PC-9 (cell line): ENCODE measurements around the gene BCKDHB. TPM values are rescaled to one million over a fixed set of nuclear protein-coding genes. Genes with fewer than 3 reads are reported as not detected.

ENCODE experiments used
- BruUV-seq: library from RNA; stranded (reverse); fragments of 400-500 nt; replicated peaks from 2 replicates; lab custom pipeline; 2021; lab: Mats Ljungman, UMichigan
- CTCF ChIA-PET: fragments of 300-600 bp; sonication (Branson Sonifier 250); formaldehyde crosslinking; loops from one replicate; lab custom pipeline; 2022; ENCODE audit warnings: antibody characterized with exemption; lab: Charles Lee
- POLR2A ChIA-PET: fragments of 300-600 bp; sonication (Branson Sonifier 250); formaldehyde crosslinking; loops from one replicate; lab custom pipeline; 2022; ENCODE audit warnings: antibody characterized with exemption; ENCODE audit not compliant: unreplicated experiment; lab: Charles Lee
- DNase-seq, 2 experiments: peaks; one replicate each; pipeline versions ENCODE4 v3.0.0 to v3.0.0-alpha.2; 2015 to 2022; ENCODE audit warnings: mixed read lengths in 1 of 2
- H2AFZ ChIP-seq: fragments of 200-600 bp; sonication (generic); 2 replicates; pipeline ENCODE4 v1.8.1; 2017; ENCODE audit warnings: antibody characterized with exemption
- H3F3A ChIP-seq: fragments of 200-600 bp; sonication (generic); 2 replicates; pipeline ENCODE4 v1.8.1; 2017; ENCODE audit warnings: antibody characterized with exemption, mild to moderate bottlenecking, low read depth; ENCODE audit not compliant: insufficient read depth
- H3K27ac ChIP-seq: fragments of 200-600 bp; sonication (generic); 2 replicates; pipeline ENCODE4 v1.6.1; 2016; ENCODE audit warnings: mixed run types
- H3K27me3 ChIP-seq: fragments of 200-600 bp; sonication (generic); 2 replicates; pipeline ENCODE4 v1.6.1; 2016; ENCODE audit warnings: low read depth, mixed run types; ENCODE audit not compliant: insufficient read depth
- H3K36me3 ChIP-seq: fragments of 200-600 bp; sonication (generic); 2 replicates; pipeline ENCODE4 v1.6.1; 2016; ENCODE audit warnings: low read depth, mixed run types
- H3K4me1 ChIP-seq: fragments of 200-600 bp; sonication (generic); replicated peaks from 2 replicates; pipeline ENCODE4 v1.6.1; 2016; ENCODE audit warnings: mixed run types; ENCODE audit not compliant: insufficient read depth
- H3K4me2 ChIP-seq: fragments of 200-600 bp; sonication (generic); 2 replicates; pipeline ENCODE4 v1.6.1; 2017; ENCODE audit warnings: mixed run types
- H3K4me3 ChIP-seq: fragments of 200-600 bp; sonication (generic); 2 replicates; pipeline ENCODE4 v1.6.1; 2016; ENCODE audit warnings: mixed run types
- H3K79me2 ChIP-seq: fragments of 200-600 bp; sonication (generic); 2 replicates; pipeline ENCODE4 v1.6.1; 2017; ENCODE audit warnings: low read depth, mixed run types
- H3K9me2 ChIP-seq: fragments of 200-600 bp; sonication (generic); 2 replicates; pipeline ENCODE4 v1.8.1; 2017; ENCODE audit warnings: mild to moderate bottlenecking; ENCODE audit not compliant: insufficient read depth
- H3K9me3 ChIP-seq: fragments of 200-600 bp; sonication (generic); 2 replicates; pipeline ENCODE4 v1.8.1; 2016; ENCODE audit warnings: low read depth; ENCODE audit not compliant: insufficient read depth
- H4K20me1 ChIP-seq: fragments of 200-600 bp; sonication (generic); 2 replicates; pipeline ENCODE4 v1.8.1; 2017; ENCODE audit not compliant: insufficient read depth
- EZH2 ChIP-seq: fragments of 200-600 bp; sonication (generic); IDR thresholded peaks from 2 replicates; pipeline ENCODE4 v1.8.0; 2017; ENCODE audit warnings: antibody characterized with exemption, low read depth
- intact Hi-C: fragments of 100-400 bp; cut with micrococcal nuclease; formaldehyde crosslinking; loops from one replicate; pipeline ENCODE4 v1.10.0; 2022; ENCODE audit not compliant: unreplicated experiment
- total RNA-seq: library from RNA; stranded (reverse); gene quantifications from 2 replicates; pipeline ENCODE4 v1.2.3, GENCODE V29; 2021
- TF ChIP-seq, protein P1 (sequence below): fragments of 200-600 bp; sonication (generic); conservative IDR thresholded peaks from 2 replicates; pipeline ENCODE4 v1.6.1; 2017; ENCODE audit warnings: mixed run types, antibody characterized with exemption, mild to moderate bottlenecking, moderate library complexity

BCKDHB gene
- total RNA-seq, 1 experiment from 2014 or later: 29.7 TPM

GRCh38 chr6:80077067-80077466, 29.4 kb upstream of the BCKDHB start:
- TF ChIP-seq, protein P1, sequence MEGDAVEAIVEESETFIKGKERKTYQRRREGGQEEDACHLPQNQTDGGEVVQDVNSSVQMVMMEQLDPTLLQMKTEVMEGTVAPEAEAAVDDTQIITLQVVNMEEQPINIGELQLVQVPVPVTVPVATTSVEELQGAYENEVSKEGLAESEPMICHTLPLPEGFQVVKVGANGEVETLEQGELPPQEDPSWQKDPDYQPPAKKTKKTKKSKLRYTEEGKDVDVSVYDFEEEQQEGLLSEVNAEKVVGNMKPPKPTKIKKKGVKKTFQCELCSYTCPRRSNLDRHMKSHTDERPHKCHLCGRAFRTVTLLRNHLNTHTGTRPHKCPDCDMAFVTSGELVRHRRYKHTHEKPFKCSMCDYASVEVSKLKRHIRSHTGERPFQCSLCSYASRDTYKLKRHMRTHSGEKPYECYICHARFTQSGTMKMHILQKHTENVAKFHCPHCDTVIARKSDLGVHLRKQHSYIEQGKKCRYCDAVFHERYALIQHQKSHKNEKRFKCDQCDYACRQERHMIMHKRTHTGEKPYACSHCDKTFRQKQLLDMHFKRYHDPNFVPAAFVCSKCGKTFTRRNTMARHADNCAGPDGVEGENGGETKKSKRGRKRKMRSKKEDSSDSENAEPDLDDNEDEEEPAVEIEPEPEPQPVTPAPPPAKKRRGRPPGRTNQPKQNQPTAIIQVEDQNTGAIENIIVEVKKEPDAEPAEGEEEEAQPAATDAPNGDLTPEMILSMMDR: no peak
- no peak for TF ChIP-seq EZH2
- H3K9me3 ChIP-seq: no peaks in the 10 kb centered on the region
- no peak overlapping the region for H3K4me3 ChIP-seq
- no peak overlapping the region for H2AFZ ChIP-seq
- no peak overlapping the region for H3K4me2 ChIP-seq
- no peaks in the 10 kb centered on the region for H3K36me3 ChIP-seq
- H3F3A ChIP-seq: no peaks in the 10 kb centered on the region
- intact Hi-C loops: no loop called here
- no peaks in the 10 kb centered on the region for H3K4me1 ChIP-seq
- no peak overlapping the region for H3K27ac ChIP-seq
- H3K27me3 ChIP-seq: no peaks in the 10 kb centered on the region
- no peaks in the 10 kb centered on the region for H4K20me1 ChIP-seq
- POLR2A ChIA-PET: no interaction called here
- no TSS peak for BruUV-seq
- H3K9me2 ChIP-seq: no peaks in the 10 kb centered on the region
- no peaks in the 10 kb centered on the region for H3K79me2 ChIP-seq
- DNase-seq: no peak
- CTCF ChIA-PET: no interaction called here

DNA sequence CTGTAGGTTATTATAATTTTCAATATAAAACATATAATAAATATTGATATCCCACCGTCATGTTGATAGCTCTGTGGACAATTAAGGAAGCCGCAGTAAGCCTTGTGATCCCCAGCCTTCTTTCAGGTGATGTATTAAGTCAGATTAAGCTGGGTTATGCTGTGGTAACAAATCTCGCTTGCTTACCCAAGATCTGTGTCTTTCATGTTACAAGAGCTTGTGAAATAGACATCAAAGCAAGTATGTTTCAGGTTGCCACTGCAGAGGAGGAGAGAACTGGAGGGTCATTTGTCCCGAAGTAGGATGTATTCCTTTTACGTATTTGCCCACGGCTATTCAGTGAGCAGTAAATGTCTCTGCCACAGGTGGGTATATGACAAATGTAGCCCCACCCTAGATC, 17.8 kb upstream of the BCKDHB start:
- POLR2A ChIA-PET: no interaction called here
- Histone ChIP-seq H3K36me3 (no peaks in the 10 kb centered on the region), H3K27ac (no peak overlapping the region), H3K79me2 (no peaks in the 10 kb centered on the region), H3K9me3 (no peaks in the 10 kb centered on the region), H3K27me3 (no peaks in the 10 kb centered on the region), H3K4me2 (no peak overlapping the region), H2AFZ (no peak overlapping the region), H4K20me1 (no peaks in the 10 kb centered on the region), H3K9me2 (no peaks in the 10 kb centered on the region), H3K4me1 (no peaks in the 10 kb centered on the region), H3K4me3 (no peak overlapping the region), H3F3A (no peaks in the 10 kb centered on the region)
- CTCF ChIA-PET: no interaction called here
- no TSS peak for BruUV-seq
- TF ChIP-seq EZH2: no peak
- TF ChIP-seq, protein P1: no peak
- intact Hi-C loops: no loop called here
- DNase-seq: no peak

DNA sequence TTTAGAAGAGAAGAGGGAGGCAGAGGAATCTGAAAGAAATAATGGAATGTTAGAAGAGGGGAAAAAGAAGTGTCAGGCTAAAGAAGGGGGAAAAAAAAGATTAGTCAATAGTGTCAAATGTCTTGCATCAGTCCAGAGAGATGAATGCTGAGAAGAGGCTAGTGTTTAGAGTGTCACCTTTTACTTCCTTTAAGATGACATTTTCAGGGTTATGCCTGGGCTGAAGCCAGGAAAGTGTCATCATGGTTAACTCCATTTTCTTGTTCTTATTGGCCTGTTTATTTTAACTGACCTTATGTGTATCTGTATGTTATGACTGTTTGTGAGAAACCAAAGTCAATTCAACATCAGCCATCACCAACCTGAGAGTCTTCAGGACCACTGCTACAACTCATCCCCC, 15.0 kb upstream of the BCKDHB start:
- H3K4me2 ChIP-seq: no peak overlapping the region
- intact Hi-C loops: loop anchor here (5.0 kb wide), 1 partner anchor 144 kb away; the partner anchor contains the start of gene ELOVL4
- POLR2A ChIA-PET: no interaction called here

More for the DNA sequence above, 15.0 kb upstream of the BCKDHB start:
- H3K27me3 ChIP-seq: no peaks in the 10 kb centered on the region
- H3K9me3 ChIP-seq: no peaks in the 10 kb centered on the region
- DNase-seq: no peak
- no peak overlapping the region for H2AFZ ChIP-seq
- CTCF ChIA-PET: no interaction called here
- no peaks in the 10 kb centered on the region for H3K9me2 ChIP-seq
- no peaks in the 10 kb centered on the region for H3K79me2 ChIP-seq
- no peak overlapping the region for H3K4me3 ChIP-seq
- H3K27ac ChIP-seq: no peak overlapping the region
- no peaks in the 10 kb centered on the region for H3F3A ChIP-seq
- H3K4me1 ChIP-seq: no peaks in the 10 kb centered on the region
- no peaks in the 10 kb centered on the region for H4K20me1 ChIP-seq
- TF ChIP-seq EZH2: no peak
- TF ChIP-seq, protein P1: no peak
- no TSS peak for BruUV-seq
- no peaks in the 10 kb centered on the region for H3K36me3 ChIP-seq
